NK-92 treated with Interleukin-12 subunit alpha and Interleukin-12 subunit beta, amount 100 ng/mL, for 24 hours (cell line): ENCODE data around the gene TEAD2.
"Not testable (repeated sequence)": the region's sequence is repeated elsewhere in the genome, so short reads cannot be mapped to it uniquely, and the experiment has no call there.

ENCODE experiments used
- DNase-seq: peaks from one replicate; lab custom pipeline; 2025; lab: John Stamatoyannopoulos, UW

TEAD2 gene

DNA sequence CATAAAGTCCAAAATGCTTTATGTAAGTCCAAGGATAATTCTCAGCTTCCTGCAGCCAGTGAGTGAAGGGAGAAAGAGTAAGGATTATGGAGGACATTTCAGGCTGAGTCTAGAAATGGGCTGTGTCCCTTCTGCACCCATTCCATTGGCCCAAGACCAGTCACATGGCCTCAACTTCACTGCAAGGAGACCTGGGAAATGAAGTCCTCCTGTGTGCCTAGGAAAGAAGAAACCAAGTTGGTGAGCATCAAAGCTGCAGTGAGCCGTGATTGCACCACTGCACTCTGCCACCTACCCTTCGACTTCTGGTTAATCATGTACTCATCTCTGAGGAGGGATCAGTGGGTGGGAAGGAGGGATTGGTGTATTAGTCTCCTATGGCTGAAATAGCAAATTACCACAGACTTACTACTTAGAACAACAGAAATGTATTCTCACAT, 30.6 kb downstream of the TEAD2 start:
- DNase-seq, result no peak

DNA sequence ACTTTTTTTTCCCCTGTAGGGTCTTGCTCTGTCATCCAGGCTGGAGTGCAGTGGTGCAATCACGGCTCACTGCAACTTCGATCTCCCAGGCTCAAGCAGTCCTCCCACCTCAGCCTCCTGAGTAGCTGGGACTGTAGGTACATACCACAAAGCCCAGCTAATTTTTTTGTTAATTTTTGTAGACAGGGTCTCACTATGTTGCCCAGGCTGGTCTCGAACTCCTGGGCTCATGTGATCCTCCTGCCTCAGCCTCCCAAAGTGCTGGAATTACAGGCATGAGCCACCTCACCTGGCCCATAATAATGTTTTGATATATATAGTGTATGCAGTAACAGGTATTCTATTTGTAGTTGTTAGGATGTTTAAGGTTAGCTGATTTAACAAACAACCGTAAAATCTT, 31.0 kb downstream of the TEAD2 start:
- DNase-seq, result not testable (repeated sequence)

DNA sequence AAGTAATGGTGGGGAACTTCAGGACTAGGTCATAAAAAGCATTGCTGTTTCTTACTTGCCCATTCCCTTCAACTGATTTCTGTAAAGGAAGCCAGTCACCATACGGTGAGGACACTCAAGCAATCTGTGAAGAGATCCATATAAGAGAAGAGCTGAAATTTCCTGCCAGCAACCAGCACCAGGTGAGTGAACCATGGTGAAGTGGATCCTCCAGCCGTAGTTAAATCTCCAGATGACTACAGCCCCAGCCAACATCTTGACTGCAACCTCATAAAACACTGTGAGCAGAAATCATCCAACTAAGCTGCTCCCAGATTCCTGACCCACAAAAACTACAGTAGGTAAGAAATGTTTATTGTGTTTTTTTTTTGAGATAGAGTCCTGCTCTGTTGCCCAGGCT, 33.5 kb downstream of the TEAD2 start:
- DNase-seq, result no peak

DNA sequence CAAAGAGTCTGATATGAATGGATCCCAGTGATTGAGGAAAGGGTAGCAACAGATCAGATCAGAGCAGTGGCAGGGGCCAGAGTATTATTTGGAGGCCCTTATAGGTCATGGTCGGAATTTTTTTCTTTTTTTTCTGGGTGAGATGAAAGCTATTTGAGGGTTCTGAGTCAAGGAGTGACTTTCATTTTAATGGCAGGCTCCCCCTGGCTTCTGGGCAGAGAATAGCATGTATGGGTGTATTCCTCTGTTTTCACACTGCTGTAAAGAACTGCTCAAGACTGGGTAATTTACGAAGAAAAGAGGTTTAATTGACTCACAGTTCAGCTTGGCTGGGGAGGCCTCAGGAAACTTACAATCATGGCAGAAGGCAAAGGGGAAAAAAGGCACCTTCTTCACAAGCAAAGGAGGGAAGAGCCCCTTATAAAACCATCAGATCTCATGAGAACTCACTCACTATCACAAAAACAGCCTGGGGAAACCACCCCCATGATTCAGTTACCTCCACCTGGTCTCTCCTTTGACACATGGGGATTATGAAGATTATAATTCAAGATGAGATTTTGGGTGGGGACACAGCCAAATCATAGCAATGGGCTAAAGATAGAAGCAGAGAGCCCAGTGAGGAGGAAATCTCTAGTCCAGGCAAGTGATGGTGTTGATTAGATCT, 34.2 kb downstream of the TEAD2 start:
- no peak for DNase-seq

GRCh38 chr19:49326165-49326704, 36.0 kb downstream of the TEAD2 start:
- DNase-seq, result no peak

DNA sequence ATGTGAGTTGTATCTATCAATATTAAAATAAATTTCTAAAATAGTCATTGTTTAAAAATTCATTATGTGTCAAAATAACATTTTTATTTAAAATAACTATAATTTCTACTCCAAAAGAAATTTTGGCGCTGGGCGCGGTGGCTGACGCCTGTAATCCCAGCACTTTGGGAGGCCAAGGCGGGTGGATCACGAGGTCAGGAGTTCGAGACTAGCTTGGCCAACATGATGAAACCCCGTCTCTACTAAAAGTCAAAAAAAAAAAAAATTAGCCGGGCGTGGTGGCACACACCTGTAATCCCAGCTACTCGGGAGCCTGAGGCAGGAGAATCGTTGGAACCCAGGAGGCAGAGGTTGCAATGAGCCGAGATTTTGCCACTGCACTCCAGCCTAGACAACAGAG, 36.5 kb downstream of the TEAD2 start:
- DNase-seq, result not testable (repeated sequence)

- DNase-seq, result no peak
Observed at GRCh38 chr19:49324801-49325576, 37.2 kb downstream of the TEAD2 start, which contains the start of gene SLC6A16. TSS of gene SLC6A16 (minus strand) at chr19:49325191. CDS start at chr19:49311347, 13,844 bp downstream.

DNA sequence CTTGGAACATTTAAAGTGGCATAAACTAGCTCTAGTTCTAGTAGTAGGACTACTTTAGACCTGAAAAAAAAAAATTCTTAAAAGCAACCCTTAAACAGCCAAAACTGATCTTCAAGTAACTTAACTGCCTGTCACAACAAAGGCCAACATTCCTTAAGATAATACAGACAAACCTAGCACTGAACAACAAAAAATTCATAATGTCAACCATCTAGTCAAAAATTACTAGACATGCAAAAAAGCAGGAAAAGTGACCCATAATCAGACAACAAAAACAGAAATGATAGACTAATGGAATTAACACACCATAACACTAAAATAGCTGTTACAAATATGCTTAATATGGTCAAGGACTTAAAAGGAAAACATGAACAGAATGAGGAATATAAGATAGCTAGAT, 43.9 kb downstream of the TEAD2 start:
- DNase-seq, result no peak

GRCh38 chr19:49316284-49316683, 45.9 kb downstream of the TEAD2 start:
- no peak for DNase-seq

DNA sequence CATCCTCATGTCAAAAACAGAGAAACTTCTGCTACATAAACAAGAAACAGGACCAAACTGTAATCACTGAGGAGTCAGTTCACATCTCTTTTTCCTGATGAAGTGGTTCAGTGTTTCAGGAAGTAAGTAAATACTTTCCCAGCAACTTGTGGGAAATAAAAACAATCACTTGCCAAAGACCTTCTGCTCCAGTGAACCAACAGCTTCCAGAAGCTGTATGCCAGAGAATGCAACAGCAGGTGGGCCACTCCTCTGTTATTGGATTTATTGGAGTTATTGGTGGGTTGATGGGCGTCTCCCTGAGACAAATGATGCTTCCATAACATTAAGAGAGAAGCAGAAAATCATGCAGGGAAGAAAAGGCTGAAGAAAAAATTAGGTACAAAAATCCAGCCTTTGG, 47.1 kb downstream of the TEAD2 start:
- no peak for DNase-seq

- DNase-seq, result no peak
Observed at GRCh38 chr19:49309087-49309486, 53.1 kb downstream of the TEAD2 start.

GRCh38 chr19:49306734-49307133, 55.5 kb downstream of the TEAD2 start:
- DNase-seq, result not testable (repeated sequence)

DNA sequence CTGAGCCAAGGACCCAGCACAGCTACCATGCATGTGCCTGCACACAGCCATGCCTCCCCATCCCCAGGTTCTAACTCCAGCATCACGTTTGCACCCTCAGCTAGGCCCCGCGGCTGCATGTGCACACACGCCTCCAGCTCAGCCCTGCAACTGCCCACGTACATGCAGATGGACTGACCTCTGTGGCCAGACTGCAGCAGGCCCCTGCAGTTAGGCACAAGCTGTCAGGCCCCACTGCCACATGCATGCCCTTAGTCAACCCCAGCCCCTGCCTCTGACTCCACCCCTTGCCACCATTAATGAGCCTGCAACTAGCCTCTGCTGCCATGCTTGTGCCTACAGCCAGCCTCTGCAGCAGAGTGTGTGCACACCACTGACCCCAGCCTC, 60.4 kb downstream of the TEAD2 start:
- no peak for DNase-seq

DNA sequence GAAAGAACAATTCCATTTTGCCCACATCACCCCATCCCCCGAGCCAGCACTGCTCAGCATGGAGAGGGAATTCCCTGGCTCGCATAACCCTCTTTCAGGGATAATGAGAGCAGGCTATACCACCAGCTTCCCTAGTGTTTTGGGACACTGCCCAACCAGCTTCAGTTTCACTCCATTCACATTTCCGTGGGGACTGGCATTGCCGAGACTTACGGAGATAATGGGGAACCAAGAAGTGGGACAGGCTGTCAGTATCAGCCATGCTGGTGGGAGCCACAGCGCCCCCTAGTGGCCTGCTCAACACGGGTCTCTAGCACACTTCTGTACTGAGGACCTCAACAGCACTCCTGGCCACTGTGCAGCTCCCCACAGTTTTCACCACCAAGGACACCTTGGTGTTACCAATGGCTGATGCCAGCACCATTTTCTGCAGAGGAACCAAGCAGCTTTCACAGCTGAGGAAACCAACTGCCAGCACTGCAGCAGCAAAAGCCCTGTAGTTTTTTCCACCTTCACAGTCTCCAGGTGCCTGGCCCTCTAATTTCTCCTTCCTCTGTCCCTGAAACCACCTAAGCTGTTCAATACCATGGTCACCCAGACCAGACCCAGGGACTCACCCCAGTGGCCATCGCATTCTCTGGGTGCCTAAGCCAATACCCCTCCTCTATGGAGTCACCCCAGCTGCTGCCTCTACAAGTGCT, 60.9 kb downstream of the TEAD2 start:
- DNase-seq, result peak; percentile 64

DNA sequence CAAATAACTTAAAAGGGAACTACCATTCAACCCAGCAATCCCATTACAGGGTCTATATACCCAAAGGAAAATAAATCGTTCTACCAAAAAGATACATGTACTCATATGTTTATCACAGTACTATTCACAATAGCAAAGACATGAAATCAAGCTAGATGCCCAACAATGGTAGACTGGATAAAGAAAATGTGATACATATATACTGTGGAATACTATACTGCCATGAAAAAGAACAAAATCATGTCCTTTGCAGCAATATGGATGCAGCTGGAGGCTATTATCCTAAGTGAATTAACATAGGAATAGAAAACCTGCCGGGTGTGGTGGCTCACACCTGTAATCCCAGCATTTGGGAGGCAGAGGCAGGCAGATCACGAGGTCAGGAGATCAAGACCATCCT, 63.6 kb downstream of the TEAD2 start:
- DNase-seq, result not testable (repeated sequence)

DNA sequence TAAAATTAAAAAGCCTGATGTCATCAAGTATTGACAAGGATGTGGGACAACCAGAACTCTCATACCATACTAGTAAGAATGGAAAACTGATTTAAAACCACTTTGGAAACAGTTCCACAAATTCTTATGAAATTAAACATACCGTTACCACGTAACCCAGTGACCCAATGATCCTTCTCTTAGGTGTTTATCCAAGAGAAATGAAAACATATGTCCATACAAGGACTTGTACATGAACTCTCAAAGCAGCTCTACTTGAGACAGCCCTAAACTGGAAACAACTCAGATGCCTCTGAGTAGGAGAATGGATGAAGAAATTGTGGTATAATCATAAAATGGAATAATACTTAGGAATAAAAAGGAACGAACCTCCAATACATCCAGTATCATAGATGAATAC, 64.8 kb downstream of the TEAD2 start:
- DNase-seq, result no peak

DNA sequence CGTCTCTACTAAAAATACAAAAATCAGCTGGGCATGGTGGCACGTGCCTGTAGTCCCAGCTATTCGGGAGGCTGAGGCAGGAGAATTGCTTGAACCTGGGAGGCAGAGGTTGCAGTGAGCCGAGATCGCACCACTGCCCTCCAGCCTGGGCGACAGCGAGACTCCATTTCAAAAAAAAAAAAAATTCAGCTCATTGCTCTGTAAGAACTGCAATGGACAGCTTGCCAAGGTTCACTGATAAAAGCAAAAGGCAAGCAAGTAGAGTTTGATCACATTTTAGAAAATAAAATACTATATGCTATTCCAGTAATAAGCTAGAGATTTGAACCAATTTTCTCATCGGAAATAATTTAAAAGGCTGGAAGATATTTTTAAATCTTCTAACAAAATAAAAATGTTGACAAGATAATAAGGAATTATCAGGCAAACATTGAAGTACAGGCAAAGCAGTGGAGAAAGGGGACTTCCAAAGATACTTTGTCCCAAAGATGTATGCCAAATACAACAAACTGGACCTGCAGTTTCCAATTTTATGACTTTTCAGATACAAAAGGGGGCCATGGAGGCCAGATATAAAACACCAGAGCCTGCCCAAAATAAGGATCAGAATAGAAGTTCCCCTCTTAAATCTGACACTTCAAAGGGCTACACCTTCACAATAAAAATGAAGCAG, 66.9 kb downstream of the TEAD2 start:
- no peak for DNase-seq

DNA sequence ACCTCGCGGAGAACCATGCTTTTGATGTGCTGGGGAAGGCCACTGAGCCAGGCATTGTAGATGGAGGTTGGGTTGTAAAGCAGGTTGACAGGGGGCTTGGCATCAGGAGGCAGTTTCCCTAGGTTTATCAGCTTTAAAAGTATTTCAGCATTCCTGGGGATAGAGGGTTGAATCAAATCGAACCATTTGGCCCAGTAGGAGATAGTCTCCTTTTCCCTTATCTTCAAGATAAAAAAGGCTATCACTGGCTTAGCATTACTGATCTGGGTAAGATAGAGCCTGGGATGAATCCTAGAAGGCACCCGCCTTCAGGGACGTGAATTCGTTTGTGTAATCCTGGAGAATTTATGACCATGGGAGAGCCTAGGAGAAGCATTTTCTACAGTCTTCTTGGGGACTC, 67.8 kb downstream of the TEAD2 start:
- DNase-seq, result no peak
